Right renal pelvis (tissue), 4 donors: ENCODE results near the gene SAP25. TPM values are rescaled to one million over a fixed set of nuclear protein-coding genes. Genes with fewer than 3 reads are reported as not detected.
"Not testable (repeated sequence)": the region's sequence is repeated elsewhere in the genome, so short reads cannot be mapped to it uniquely, and the experiment has no call there.

Experiments
- DNase-seq, 4 donors: peaks; one replicate each; pipeline ENCODE4 v3.0.0-alpha.2; 2013; ENCODE audit warnings: low read depth in 4 of 4, low spot score in 3 of 4, missing footprints in 1 of 4
- polyA plus RNA-seq, 4 donors: library from polyadenylated mRNA; unstranded; fragments of 120-200 nt; gene quantifications; one replicate each; pipeline ENCODE4 v1.2.1, GENCODE V29; 2013; ENCODE audit not compliant: insufficient read length in 4 of 4

SAP25 gene
- polyA plus RNA-seq, 4 donors = 2.7 to 9.4 (median 4.2) TPM

DNA sequence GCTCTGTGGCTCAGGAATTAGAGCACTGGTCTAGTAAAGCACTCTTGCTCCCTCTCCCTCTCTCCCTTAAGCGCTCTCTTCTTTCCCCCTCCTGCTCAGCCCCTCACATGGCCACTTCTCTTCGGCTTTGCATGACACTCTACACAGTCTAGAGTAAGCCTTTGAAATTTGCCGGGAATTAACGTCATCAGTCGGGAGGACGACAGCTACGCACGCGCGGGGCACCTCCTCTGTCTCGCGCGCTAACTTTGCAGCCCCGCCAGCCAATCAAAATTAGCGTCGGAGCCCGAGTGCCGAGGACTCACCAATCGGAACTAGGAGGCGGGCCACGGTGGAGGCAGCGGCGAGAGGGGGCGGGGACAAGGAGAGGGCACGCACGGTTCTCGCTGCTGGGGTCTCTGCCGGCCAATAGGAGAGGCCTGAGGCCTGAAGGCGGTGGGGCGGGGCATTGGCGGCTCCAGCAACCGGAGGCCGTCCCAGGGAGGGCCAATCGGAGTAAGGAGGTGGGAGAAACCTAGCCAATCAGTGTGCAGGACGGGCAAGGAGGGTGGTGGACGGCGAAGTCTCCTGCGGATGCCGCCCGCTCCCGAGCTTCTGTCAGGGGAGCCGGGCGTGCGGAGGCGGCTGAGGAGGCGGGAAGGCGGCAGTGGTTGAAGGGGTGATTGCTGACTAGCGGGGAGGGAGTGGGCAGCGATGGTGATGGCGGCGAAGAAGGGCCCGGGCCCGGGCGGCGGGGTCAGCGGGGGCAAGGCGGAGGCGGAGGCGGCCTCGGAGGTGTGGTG, 34.9 kb downstream of the SAP25 start, which contains the start of gene AGFG2:
Gene AGFG2, plus strand, starts transcription at position 550 of the 782 bp plus-strand sequence. Its CDS starts 144 bp downstream, at position 694.
- peak; percentile 98 to 99 (median 98) for DNase-seq

DNA sequence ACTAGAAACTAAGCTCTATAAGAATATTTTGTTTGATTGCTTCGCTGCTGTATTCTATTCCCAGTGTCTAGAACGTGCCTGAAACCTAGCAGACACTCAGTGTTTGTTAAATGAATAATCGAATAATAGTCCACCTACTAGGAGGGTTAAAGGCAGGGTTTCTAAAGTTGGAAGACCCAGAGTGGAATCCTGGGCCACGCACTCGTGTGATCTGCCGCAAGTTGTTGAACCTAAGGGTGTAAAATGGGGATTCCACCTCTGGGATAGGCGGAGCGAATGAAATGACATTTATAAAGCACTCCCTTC, 35.4 kb downstream of the SAP25 start:
- no peak for DNase-seq

DNA sequence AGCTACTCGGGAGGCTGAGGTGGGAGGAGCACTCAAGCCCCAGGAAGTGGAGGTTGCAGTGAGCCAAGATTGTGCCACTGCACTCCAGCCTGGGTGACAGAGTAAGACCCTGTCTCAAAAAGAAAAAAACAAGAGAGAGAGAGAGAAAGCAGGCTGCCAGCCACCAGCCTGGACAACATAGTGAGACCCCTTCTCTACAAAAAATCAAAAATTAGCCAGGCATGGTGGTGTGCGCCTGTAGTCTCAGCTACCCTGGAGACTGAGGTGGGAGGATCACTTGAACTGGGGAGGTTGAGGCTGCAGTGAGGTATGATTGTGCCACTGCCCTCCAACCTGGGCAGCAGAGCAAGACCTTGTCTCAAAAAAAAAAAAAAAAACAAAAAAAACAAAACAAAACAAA, 37.0 kb downstream of the SAP25 start:
- not testable (repeated sequence) for DNase-seq

DNA sequence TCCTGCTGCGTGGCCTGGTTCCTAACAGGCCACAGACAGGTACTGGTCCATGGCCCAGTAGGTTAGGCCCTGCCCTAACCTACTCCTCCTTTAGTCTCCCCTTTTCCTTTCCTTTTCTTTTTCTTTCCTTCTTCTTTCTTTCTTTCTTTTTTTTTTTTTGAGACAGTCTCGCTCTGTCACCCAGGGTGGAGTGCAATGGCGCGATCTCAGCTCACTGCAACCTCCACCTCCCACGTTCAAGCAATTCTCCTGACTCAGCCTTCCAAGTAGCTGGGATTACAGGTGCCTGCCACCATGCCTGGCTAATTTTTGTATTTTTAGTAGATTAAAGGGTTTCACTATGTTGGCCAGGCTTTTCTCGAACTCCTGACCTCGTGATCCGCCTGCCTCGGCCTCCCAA, 37.7 kb downstream of the SAP25 start:
- DNase-seq = not testable (repeated sequence)

DNA sequence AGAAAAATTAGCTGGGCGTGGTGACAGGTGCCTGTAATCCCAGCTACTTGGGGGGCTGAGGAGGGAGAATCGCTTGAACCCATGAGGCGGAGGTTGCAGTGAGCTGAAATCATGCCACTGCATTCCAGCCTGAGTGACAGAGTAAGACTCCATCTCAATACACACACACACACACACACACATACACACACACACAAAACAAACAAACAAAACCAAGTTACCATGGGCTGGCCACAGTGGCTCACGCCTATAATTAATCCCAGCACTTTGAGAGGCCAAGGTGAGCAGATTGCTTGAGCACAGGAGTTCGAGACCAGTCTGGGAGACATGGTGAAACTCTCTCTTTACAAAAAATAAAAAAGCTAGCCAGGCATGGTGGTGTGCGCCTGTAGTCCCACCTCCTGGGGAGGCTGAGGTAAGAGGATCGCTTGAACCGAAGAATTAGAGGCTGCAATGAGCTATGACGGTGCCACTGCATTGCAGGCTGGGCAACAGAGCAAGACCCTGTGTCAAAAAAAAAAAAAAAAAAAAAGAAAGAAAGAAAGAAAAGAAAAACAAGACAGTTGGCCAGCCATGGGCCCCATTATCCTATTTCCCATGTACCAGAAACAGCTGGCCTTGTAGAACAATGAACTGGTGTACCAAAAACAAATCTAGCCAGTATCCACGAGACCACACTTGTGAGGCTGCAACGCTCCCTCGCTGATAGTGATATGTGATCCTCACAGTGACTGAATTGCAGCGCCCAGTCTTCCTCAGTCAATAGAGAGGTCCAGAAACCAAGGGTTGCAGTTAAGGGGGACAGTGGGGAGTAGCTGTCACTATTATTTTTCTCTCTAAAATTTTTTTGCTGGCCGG, 41.3 kb downstream of the SAP25 start:
- DNase-seq = no peak

DNA sequence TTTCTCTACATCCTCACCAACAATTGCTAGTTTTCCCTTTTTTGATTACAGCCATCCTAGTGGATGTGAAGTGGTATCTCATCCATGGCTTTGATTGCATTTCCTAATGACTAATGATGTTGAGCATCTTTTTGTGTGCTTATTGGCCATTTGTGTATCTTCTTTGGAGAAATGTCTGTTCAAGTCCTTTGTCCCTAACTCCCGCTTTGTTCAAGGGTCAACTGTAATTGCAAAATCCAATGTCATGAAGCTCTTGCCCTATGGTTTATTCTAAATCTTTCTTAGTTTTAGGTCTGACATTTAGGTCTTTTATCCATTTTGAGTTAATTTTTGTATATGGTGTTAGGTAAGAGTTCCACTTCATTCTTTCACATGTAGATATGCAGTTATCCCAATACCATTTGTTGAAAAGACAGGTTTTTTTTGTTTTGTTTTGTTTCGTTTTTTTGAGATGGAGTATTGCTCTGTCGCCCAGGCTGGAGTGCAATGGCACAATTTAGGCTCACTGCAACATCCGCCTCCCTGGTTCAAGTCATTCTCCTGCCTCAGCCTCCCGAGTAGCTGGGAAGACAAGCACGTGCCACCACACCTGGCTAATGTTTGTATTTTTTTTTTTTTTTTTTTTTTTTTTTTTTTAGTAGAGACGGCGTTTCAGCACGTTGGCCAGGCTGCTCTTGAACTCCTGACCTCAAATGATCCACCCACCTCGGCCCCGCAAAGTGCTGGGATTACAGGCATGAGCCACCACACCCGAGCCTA, 45.4 kb downstream of the SAP25 start:
- not testable (repeated sequence) for DNase-seq

DNA sequence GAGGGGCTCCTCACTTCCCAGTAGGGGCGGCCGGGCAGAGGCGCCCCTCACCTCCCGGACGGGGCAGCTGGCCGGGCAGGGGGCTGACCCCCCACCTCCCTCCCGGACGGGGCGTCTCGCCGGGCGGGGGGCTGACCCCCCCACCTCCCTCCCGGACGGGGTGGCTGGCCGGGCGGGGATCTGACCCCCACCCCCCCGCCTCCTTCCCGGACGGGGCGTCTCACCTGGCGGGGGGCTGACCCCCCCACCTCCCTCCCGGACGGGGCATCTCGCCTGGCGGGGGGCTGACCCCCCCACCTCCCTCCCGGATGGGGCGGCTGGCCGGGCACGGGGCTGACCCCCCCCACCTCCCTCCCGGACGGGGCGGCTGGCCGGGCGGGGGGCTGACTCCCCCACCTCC, 50.5 kb downstream of the SAP25 start:
- not testable (repeated sequence) for DNase-seq

Other genes with a start within 250 kb of the SAP25 start
- gene PILRB, start 215.8 kb downstream of the SAP25 start, polyA plus RNA-seq = 10 to 100 TPM; 24.8 to 38.3 (median 29.2) TPM
- 1 to 10 TPM; 4.2 to 5.2 (median 4.6) TPM for gene PILRA, start 200.4 kb downstream of the SAP25 start, polyA plus RNA-seq
- 1 to 10 TPM; 5.3 to 6.7 (median 5.6) TPM for gene ZCWPW1, start 145.2 kb downstream of the SAP25 start, polyA plus RNA-seq
- 10 to 100 TPM; 54.8 to 61.7 (median 56.9) TPM for gene MEPCE, start 144.1 kb downstream of the SAP25 start, polyA plus RNA-seq
- gene PPP1R35, start 137.4 kb downstream of the SAP25 start, polyA plus RNA-seq = 10 to 100 TPM; 14.9 to 25.0 (median 16.6) TPM
- 1 to 10 TPM in 3 of 4 donors, under 1 TPM in 1; 0.94 to 1.5 (median 1.5) TPM for gene SPACDR, start 109.6 kb downstream of the SAP25 start, polyA plus RNA-seq
- gene TSC22D4, start 94.7 kb downstream of the SAP25 start, polyA plus RNA-seq = 10 to 100 TPM; 35.1 to 58.3 (median 39.1) TPM
- gene NYAP1, start 90.0 kb downstream of the SAP25 start, polyA plus RNA-seq = 1 to 10 TPM; 1.6 to 2.9 (median 2.0) TPM
- 10 to 100 TPM; 13.8 to 16.9 (median 14.4) TPM for gene AGFG2, start 34.7 kb downstream of the SAP25 start, polyA plus RNA-seq
- gene LRCH4, start 12.2 kb upstream of the SAP25 start, polyA plus RNA-seq = 10 to 100 TPM; 34.4 to 49.1 (median 37.2) TPM
- gene FBXO24, start 12.4 kb upstream of the SAP25 start, polyA plus RNA-seq = 1 to 10 TPM; 1.0 to 2.2 (median 1.5) TPM
- gene PCOLCE, start 28.5 kb upstream of the SAP25 start, polyA plus RNA-seq = 100 to 1,000 TPM; 108 to 163 (median 121) TPM
- 10 to 100 TPM; 26.5 to 35.2 (median 28.1) TPM for gene MOSPD3, start 38.6 kb upstream of the SAP25 start, polyA plus RNA-seq
- 1 to 10 TPM in 1 of 4 donors, under 1 TPM in 3; 0.82 to 1.4 (median 0.87) TPM for gene TFR2, start 67.7 kb upstream of the SAP25 start, polyA plus RNA-seq
- gene ACTL6B, start 82.5 kb upstream of the SAP25 start, polyA plus RNA-seq = under 1 TPM in 1 of 4 donors, not detected in 3; 0.16 TPM
- gene GNB2, start 99.8 kb upstream of the SAP25 start, polyA plus RNA-seq = 100 to 1,000 TPM; 204 to 237 (median 215) TPM
- gene GIGYF1, start 120.3 kb upstream of the SAP25 start, polyA plus RNA-seq = 10 to 100 TPM; 37.4 to 49.7 (median 39.9) TPM
- gene POP7, start 132.2 kb upstream of the SAP25 start, polyA plus RNA-seq = 10 to 100 TPM; 22.6 to 34.5 (median 25.0) TPM
- under 1 TPM in 2 of 4 donors, not detected in 2; 0.08 to 0.16 TPM for gene EPO, start 146.6 kb upstream of the SAP25 start, polyA plus RNA-seq
- gene ZAN, start 159.7 kb upstream of the SAP25 start, polyA plus RNA-seq = under 1 TPM in 1 of 4 donors, not detected in 3; 0.04 TPM